NT2/D1 (cell line): ENCODE results near the gene MAN1B1.
"Not testable (repeated sequence)": the region's sequence is repeated elsewhere in the genome, so short reads cannot be mapped to it uniquely, and the experiment has no call there.

Experiments used
- YY1 ChIP-seq: IDR thresholded peaks from 2 replicates; pipeline ENCODE4 v1.6.1; 2011; ENCODE audit not compliant: insufficient read length, insufficient read depth
- ZNF274 ChIP-seq: IDR thresholded peaks from 2 replicates; pipeline ENCODE4 v1.6.1; 2011; ENCODE audit warnings: mild to moderate bottlenecking, low read depth, low read length

DNA sequence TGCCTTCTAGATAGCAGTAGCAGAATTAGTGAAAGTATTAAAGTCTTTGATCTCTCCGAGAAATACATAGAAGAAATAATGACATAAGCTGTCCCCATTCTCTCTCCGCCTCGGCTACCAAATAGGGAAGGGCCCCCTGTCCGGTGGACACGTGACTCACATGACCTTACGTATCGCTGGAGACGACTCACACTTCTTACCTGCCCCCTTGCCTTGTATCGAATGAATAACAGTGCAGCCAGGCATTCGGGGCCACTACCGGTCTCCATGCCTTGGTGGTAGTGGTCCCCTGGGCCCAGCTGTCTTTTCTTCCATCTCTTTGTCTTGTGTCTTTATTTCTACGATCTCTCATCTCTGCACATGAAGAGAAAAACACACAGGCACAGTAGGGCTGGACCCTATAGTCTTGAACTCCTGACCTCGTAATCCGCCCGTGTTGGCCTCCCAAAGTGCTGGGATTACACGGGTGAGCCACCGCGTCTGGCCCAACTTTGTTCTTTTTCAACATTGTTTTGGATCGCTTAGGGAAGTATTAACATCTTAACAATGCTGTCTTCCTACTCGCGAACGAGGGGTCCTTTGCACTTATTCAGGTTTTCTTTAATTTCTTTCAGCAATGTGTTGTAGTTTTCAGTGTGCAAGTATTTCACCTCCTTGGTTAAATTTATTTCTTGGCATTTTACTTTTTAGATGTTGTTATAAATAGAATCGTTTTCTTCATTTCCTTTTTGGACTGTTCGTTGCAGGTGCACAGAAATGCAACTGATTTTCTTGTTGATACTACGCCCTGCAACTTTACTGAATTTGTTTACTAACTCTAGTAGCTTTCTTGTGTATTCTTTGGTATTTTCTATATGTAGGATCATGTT lies 35.4 kb downstream of the MAN1B1 start:
- TF ChIP-seq ZNF274, YY1: not testable (repeated sequence)
